Activated T-helper 17 cell treated with anti-CD3 and anti-CD28 coated beads, Interleukin-2, amount 50 U/mL, for 72 hours (primary cell): ENCODE data around the gene RASSF8. TPM values are rescaled to one million over a fixed set of nuclear protein-coding genes. Genes with fewer than 3 reads are reported as not detected.

Source experiments
- ATAC-seq: fragments of 150-1000 bp; cut with Tn5 transposase; replicated peaks from 2 replicates; pipeline ENCODE4 v1.10.0; 2021; ENCODE audit warnings: mild to moderate bottlenecking, moderate library complexity
- H3K27ac Mint-ChIP-seq: one replicate; pipeline ENCODE4 v1.8.0; 2022; ENCODE audit warnings: mixed read lengths
- H3K27me3 Mint-ChIP-seq: one replicate; pipeline ENCODE4 v1.8.0; 2022; ENCODE audit warnings: mixed read lengths
- H3K36me3 Mint-ChIP-seq: one replicate; pipeline ENCODE4 v1.8.0; 2022; ENCODE audit warnings: low read depth, mild to moderate bottlenecking, mixed read lengths
- H3K4me1 Mint-ChIP-seq: one replicate; pipeline ENCODE4 v1.8.0; 2022; ENCODE audit warnings: mixed read lengths
- H3K4me3 Mint-ChIP-seq: one replicate; pipeline ENCODE4 v1.8.0; 2022; ENCODE audit warnings: mild to moderate bottlenecking, mixed read lengths
- H3K9me3 Mint-ChIP-seq: one replicate; pipeline ENCODE4 v1.8.0; 2022; ENCODE audit warnings: mixed read lengths
- total RNA-seq, 2 donors: library from RNA; stranded (reverse); gene quantifications; one replicate each; pipeline ENCODE4 v1.2.3, GENCODE V29; 2022

Gene RASSF8
- total RNA-seq, 2 donors from 2014 or later = 0.56 TPM; not detected in 1

- Mint-ChIP-seq H3K9me3 (no peaks in the 10 kb centered on the region), H3K4me3 (no peak overlapping the region), H3K4me1 (no peaks in the 10 kb centered on the region), H3K27ac (no peak overlapping the region), H3K27me3 (peaks cover 4% of the 10 kb centered on the region), H3K36me3 (no peaks in the 10 kb centered on the region)
- no peak for ATAC-seq
These were observed 9.1 kb upstream of the RASSF8 start for GRCh38 chr12:25949343-25949742.

- H3K27me3 Mint-ChIP-seq = peaks cover 5% of the 10 kb centered on the region
- H3K9me3 Mint-ChIP-seq = no peaks in the 10 kb centered on the region
- H3K27ac Mint-ChIP-seq = no peak overlapping the region
- no peaks in the 10 kb centered on the region for H3K4me1 Mint-ChIP-seq
- no peaks in the 10 kb centered on the region for H3K36me3 Mint-ChIP-seq
- no peak for ATAC-seq
- no peak overlapping the region for H3K4me3 Mint-ChIP-seq
These were observed 8.0 kb upstream of the RASSF8 start for GRCh38 chr12:25950329-25951115.

DNA sequence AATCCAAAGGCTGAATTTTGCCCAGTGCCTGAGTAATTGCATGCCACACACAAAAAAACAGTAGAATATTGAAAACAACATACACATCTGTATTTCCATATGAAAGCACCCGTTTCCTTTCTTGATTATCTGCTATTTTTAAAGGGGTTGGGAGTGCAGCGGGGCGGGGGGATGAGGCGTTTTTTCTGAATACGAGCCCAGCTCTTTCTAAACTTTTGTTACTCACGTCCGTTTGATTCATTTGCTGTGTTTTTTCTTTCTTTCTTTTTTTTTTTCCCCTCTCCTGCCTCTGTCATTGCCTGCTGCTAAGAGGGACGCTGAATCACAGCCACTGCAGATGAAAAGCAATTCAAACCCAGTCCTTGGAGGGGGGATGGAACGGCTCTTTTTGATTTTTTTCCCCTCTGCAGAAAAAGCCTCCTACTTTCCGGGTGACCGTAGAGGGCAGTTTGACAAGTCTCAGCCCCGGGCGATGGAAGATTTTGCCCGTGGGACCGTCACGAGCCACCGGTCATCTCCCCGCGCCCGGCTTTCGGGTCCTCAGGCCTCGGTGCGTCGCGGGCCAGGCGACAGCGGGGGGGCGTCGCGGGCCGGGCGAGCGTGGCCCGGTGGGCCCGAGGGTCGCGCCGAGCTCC is 572 bp upstream of the RASSF8 start:
- Mint-ChIP-seq H3K9me3 (no peaks in the 10 kb centered on the region), H3K4me1 (peaks cover 6% of the 10 kb centered on the region), H3K27me3 (peaks cover 58% of the 10 kb centered on the region), H3K4me3 (peak overlapping the region; percentile 24), H3K27ac (no peak overlapping the region), H3K36me3 (no peaks in the 10 kb centered on the region)
- peak; percentile 45 for ATAC-seq

DNA sequence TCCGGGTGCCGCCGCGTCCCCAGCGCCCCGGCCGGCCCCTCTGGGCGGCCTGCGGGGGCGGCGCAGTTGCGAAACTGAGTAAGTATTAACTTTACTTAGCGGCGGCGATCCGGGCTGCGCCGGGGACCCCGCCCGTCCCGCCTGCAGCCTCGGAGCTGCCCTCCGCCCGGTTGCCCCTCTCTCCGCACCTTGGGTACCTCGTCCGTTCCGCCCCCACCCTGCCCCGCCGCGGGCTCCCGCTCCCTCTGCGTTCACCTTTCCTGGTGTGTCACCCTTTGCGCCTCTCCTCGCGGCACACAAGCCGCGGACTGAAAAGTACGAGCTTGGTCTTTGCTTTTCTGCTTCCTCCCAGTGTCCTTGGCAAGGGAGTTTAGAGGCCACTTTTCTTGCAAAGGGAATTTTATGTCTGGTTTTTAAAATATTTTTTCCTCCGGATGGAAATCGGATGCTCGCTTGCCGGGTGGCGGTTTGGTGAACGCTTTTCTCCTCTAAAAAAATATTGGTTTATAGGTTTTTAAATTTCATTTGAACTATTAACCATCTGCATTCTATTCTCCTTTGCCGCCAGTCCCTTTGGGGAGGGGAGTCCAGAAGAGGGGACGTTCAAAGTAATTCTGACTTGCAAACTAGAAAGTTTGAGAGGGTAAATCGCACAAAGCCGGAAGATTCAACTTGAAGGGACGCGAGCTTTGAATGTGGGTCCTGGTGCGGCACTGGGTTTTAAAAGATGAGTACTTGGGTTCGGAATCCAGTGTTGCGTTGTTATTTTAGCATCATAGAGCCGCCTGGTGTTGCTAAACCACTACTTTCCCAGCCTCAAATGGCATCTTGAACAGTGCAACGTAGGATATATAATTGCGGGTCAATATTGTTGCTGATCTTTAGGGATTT is 834 bp downstream of the RASSF8 start:
- H3K27ac Mint-ChIP-seq = no peak overlapping the region
- peaks cover 6% of the 10 kb centered on the region for H3K4me1 Mint-ChIP-seq
- no peaks in the 10 kb centered on the region for H3K9me3 Mint-ChIP-seq
- no peaks in the 10 kb centered on the region for H3K36me3 Mint-ChIP-seq
- H3K4me3 Mint-ChIP-seq = peak overlapping the region; percentile 68
- peak; percentile 24 for ATAC-seq
- H3K27me3 Mint-ChIP-seq = peaks cover 63% of the 10 kb centered on the region

DNA sequence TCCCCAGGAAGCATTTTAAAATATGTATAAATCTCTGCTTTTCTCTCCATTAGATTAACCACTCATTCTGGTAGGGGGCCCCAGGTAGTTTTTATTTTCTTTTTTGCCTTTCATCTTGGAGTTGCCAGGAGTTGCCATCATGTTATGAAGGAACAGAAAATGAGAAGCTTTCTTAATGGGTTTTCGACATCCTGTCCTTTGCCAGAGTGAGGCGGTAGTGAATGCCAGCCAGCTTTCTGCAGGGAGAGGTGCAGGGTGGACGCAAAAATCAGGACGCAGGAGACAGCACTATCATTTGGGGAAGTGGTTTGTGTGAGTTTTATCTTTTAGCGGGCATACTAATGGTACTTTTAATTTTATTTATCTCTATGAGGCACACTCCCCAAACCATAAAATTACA is 1.7 kb downstream of the RASSF8 start:
- Mint-ChIP-seq H3K9me3 (no peaks in the 10 kb centered on the region), H3K36me3 (no peaks in the 10 kb centered on the region), H3K27me3 (peaks cover 63% of the 10 kb centered on the region), H3K4me3 (peak overlapping the region; percentile 68), H3K4me1 (peaks cover 6% of the 10 kb centered on the region), H3K27ac (no peak overlapping the region)
- no peak for ATAC-seq

DNA sequence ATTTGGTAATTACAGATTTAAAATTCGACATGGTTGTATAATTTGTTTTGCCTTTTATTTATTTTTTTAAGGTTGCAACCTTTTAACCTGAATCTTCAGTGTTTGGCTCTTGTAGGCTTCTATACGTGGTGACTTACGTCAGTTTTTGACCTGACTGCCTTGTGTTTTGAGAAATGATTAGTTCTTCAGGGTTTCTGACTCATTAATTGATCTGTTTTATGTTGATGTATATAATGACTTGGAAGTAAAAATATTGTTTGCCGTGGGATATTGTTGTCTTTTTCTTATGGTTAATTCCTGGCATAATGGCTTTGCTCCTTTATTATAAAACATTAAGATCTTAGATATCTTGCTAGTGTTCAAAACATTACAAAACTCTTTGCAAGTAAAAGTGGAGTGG is 2.5 kb downstream of the RASSF8 start:
- Mint-ChIP-seq H3K27ac (no peak overlapping the region), H3K27me3 (peaks cover 63% of the 10 kb centered on the region), H3K4me3 (no peak overlapping the region), H3K9me3 (no peaks in the 10 kb centered on the region), H3K4me1 (peaks cover 6% of the 10 kb centered on the region), H3K36me3 (no peaks in the 10 kb centered on the region)
- no peak for ATAC-seq

GRCh38 chr12:25962932-25963525 is 4.5 kb downstream of the RASSF8 start:
- Mint-ChIP-seq H3K9me3 (no peaks in the 10 kb centered on the region), H3K27me3 (peaks cover 58% of the 10 kb centered on the region), H3K27ac (no peak overlapping the region), H3K4me1 (peaks cover 6% of the 10 kb centered on the region), H3K36me3 (no peaks in the 10 kb centered on the region), H3K4me3 (no peak overlapping the region)
- no peak for ATAC-seq

- no peak for ATAC-seq
- H3K27ac Mint-ChIP-seq = no peak overlapping the region
- H3K9me3 Mint-ChIP-seq = no peaks in the 10 kb centered on the region
- no peak overlapping the region for H3K4me3 Mint-ChIP-seq
- no peaks in the 10 kb centered on the region for H3K36me3 Mint-ChIP-seq
- no peaks in the 10 kb centered on the region for H3K4me1 Mint-ChIP-seq
- H3K27me3 Mint-ChIP-seq = peaks cover 59% of the 10 kb centered on the region
These were observed 7.2 kb downstream of the RASSF8 start for GRCh38 chr12:25965682-25966081.

DNA sequence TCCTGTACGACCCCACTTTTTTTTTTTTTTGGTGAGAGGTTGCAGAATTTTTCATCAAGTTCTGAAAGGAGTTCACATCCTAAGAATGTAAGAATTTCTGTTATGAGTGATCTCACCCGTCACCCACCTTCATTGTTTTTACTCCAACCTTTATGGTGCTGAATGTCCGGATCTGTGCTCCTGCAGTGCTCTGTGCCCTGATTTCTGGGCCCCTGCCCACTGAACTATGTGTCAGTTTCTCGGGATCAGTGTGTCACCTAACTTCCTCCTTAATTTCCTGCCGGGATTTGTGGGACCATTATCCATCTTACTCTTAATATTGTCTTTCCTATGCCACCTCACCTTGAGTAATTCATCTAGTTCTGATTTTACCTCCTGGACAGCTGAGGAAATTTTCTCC is 11.6 kb downstream of the RASSF8 start:
- H3K4me3 Mint-ChIP-seq = no peak overlapping the region
- H3K4me1 Mint-ChIP-seq = no peaks in the 10 kb centered on the region
- H3K27ac Mint-ChIP-seq = no peak overlapping the region
- no peaks in the 10 kb centered on the region for H3K36me3 Mint-ChIP-seq
- H3K27me3 Mint-ChIP-seq = peaks cover 35% of the 10 kb centered on the region
- no peak for ATAC-seq
- H3K9me3 Mint-ChIP-seq = no peaks in the 10 kb centered on the region

DNA sequence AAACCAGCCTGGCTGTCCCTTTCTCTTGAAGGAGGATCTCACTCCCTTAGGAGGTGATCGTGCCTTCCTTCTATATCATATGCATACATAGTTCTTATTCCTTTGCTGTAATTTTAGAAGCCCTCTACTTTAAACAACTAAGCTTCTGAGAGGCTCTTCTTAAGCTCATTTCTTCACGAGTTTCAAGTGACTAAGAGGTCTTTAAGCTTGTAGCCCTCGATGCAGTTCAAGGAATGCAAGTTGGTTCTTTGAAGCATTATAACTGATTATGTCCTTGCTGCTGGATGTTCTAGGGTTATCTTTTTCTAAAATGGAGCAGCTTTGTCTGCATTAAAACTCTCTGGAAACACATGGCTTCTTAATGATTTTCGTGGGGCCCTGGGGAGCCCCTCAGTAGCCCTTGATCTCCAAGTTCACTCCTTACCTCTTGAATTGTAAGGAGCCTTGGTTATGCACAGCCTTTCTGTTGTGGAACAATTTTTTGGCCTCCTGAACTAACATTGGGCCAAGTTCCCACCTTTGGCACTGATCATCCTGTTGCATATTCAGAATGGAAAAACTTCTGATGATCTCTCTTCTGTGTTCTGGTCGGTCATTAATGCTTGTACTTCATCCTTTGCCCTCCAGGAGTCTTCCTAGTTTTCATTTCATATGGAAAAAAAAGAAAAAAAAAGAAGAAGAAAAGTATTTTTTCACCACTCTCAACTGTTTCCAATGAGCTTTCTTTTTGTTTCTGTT is 12.6 kb downstream of the RASSF8 start:
- Mint-ChIP-seq H3K36me3 (no peaks in the 10 kb centered on the region), H3K27ac (no peak overlapping the region), H3K4me3 (no peak overlapping the region), H3K4me1 (no peaks in the 10 kb centered on the region), H3K9me3 (no peaks in the 10 kb centered on the region), H3K27me3 (peaks cover 35% of the 10 kb centered on the region)
- ATAC-seq = no peak

- Mint-ChIP-seq H3K9me3 (no peaks in the 10 kb centered on the region), H3K4me3 (no peak overlapping the region), H3K36me3 (no peaks in the 10 kb centered on the region), H3K4me1 (peaks cover 2% of the 10 kb centered on the region), H3K27me3 (peaks cover 38% of the 10 kb centered on the region), H3K27ac (no peak overlapping the region)
- no peak for ATAC-seq
These were observed 13.2 kb downstream of the RASSF8 start for GRCh38 chr12:25971654-25972041.

DNA sequence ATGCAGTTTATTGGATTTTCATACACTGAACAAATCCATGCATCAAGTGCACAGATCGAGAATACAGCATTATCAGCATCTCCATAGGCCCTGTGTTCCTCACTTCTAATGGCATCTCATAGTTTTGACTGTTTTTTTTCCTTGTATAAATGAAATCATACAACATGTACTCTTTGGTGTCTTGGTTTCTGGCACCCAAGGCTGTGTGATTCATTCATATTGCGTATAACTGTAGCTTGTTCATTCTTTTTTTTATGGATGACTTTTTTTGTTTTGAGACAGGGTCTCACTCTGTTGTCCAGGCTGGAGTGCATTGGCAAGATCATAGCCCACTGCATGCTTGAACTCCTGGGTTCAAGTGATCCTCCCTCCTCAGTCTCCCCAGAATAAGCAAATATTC is 14.3 kb downstream of the RASSF8 start:
- H3K4me3 Mint-ChIP-seq = no peak overlapping the region
- H3K27ac Mint-ChIP-seq = no peak overlapping the region
- H3K36me3 Mint-ChIP-seq = no peaks in the 10 kb centered on the region
- peaks cover 38% of the 10 kb centered on the region for H3K27me3 Mint-ChIP-seq
- H3K4me1 Mint-ChIP-seq = peaks cover 4% of the 10 kb centered on the region
- no peaks in the 10 kb centered on the region for H3K9me3 Mint-ChIP-seq
- no peak for ATAC-seq

GRCh38 chr12:25975179-25975578 is 16.7 kb downstream of the RASSF8 start:
- Mint-ChIP-seq H3K9me3 (no peaks in the 10 kb centered on the region), H3K36me3 (no peaks in the 10 kb centered on the region), H3K4me3 (no peak overlapping the region), H3K27ac (no peak overlapping the region), H3K4me1 (peaks cover 4% of the 10 kb centered on the region), H3K27me3 (peaks cover 36% of the 10 kb centered on the region)
- no peak for ATAC-seq

DNA sequence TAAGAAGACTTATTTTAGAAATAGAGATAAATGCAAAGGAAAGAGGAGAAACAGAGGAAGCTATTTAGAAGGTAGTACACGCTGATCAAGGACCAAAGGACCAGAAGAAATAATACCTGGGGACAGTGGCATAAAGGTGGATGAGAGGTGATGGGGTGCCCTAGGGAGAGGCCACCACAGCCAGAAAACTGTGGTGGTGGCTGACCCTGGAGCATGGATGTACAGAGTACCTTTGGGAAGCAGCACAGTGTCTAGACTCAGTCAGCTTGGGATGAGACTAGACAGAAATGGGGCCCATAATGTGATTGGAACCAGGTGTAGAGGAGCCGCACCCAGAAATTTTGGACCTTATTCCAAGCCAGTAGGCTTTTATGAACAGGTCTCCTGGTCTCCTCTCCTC is 17.2 kb downstream of the RASSF8 start:
- no peaks in the 10 kb centered on the region for H3K36me3 Mint-ChIP-seq
- no peak overlapping the region for H3K27ac Mint-ChIP-seq
- peaks cover 36% of the 10 kb centered on the region for H3K27me3 Mint-ChIP-seq
- ATAC-seq = no peak
- H3K4me1 Mint-ChIP-seq = peaks cover 4% of the 10 kb centered on the region
- no peak overlapping the region for H3K4me3 Mint-ChIP-seq
- no peaks in the 10 kb centered on the region for H3K9me3 Mint-ChIP-seq
